Measurements from ENCODE around the gene IFI44. TPM values are rescaled to one million over a fixed set of nuclear protein-coding genes. Genes with fewer than 3 reads are reported as not detected.

The IFI44 gene
- total RNA-seq, 1 donor from 2014 or later: 5.9 TPM

DNA sequence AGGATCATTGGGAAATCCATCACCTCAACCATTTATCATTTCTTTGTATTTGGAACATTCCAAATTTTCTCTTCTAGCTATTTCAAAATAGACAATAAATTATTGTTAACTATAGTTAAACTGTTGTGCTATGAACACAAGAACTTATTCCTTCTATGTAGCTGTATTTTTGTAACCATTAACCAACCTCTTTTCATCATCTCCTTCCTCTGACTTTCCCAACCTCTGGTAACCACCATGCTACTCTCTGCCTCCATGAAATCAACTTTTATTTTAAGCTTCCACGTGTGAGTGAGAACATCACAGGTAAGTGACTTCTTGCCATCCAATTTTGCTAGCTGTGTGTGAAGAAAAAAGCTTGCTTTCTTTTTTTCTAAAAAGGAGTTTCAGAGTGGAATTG is 29.0 kb upstream of the IFI44 start:
- H3K9me3 ChIP-seq: no peaks in the 10 kb centered on the region
- H3K27ac ChIP-seq: peak overlapping the region; percentile 74 to 76
- TF ChIP-seq, protein P1, sequence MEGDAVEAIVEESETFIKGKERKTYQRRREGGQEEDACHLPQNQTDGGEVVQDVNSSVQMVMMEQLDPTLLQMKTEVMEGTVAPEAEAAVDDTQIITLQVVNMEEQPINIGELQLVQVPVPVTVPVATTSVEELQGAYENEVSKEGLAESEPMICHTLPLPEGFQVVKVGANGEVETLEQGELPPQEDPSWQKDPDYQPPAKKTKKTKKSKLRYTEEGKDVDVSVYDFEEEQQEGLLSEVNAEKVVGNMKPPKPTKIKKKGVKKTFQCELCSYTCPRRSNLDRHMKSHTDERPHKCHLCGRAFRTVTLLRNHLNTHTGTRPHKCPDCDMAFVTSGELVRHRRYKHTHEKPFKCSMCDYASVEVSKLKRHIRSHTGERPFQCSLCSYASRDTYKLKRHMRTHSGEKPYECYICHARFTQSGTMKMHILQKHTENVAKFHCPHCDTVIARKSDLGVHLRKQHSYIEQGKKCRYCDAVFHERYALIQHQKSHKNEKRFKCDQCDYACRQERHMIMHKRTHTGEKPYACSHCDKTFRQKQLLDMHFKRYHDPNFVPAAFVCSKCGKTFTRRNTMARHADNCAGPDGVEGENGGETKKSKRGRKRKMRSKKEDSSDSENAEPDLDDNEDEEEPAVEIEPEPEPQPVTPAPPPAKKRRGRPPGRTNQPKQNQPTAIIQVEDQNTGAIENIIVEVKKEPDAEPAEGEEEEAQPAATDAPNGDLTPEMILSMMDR (IDR thresholded peaks at IDR 0.05): no peak
- DNase-seq (ENCODE audit: low spot score in 2 of 2): no peak
- H3K4me3 ChIP-seq: peak overlapping the region; percentile 46 to 58
- no peaks in the 10 kb centered on the region for H3K36me3 ChIP-seq
- no peaks in the 10 kb centered on the region for H3K27me3 ChIP-seq
- intact Hi-C loops (cut with DNase I): no loop called here
- peaks cover 0 to 3% of the 10 kb centered on the region in 2 donors for H3K4me1 ChIP-seq

- H3K27me3 ChIP-seq: no peaks in the 10 kb centered on the region
- intact Hi-C loops (cut with DNase I): no loop called here
- peak overlapping the region in 1 of 2 donors; percentile 33 for H3K4me3 ChIP-seq
- H3K4me1 ChIP-seq: peaks cover 0 to 3% of the 10 kb centered on the region in 2 donors
- H3K9me3 ChIP-seq: no peaks in the 10 kb centered on the region
- TF ChIP-seq, protein P1 (IDR thresholded peaks at IDR 0.05): no peak
- DNase-seq (ENCODE audit: low spot score in 2 of 2): no peak
- no peaks in the 10 kb centered on the region for H3K36me3 ChIP-seq
- no peak overlapping the region for H3K27ac ChIP-seq
Measured at GRCh38 chr1:78622548-78622947, 27.1 kb upstream of the IFI44 start.

DNA sequence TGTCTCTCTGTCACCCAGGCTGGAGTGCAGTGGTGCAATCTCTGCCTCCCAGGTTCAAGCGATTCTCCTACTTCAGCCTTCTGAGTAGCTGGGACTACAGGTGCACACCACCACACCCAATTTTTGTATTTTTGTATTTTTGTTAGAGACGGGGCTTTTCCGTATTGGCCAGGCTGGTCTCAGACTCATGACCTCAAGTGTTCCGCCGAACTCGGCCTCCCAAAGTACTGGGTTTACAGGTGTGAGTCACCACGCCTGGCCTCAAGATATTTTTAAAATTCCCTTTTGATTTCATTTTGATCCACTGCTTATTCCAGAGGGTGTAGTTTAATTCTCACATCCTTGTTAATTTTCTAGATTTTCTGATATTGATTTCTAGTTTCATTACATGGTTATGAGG is 25.6 kb upstream of the IFI44 start:
- TF ChIP-seq, protein P1 (IDR thresholded peaks at IDR 0.05): no peak
- Histone ChIP-seq H3K9me3 (no peaks in the 10 kb centered on the region), H3K4me3 (no peak overlapping the region), H3K27me3 (no peaks in the 10 kb centered on the region), H3K27ac (no peak overlapping the region), H3K36me3 (no peaks in the 10 kb centered on the region), H3K4me1 (peaks cover 0 to 3% of the 10 kb centered on the region in 2 donors)
- no peak for DNase-seq (ENCODE audit: low spot score in 2 of 2)
- intact Hi-C loops (cut with DNase I): no loop called here

DNA sequence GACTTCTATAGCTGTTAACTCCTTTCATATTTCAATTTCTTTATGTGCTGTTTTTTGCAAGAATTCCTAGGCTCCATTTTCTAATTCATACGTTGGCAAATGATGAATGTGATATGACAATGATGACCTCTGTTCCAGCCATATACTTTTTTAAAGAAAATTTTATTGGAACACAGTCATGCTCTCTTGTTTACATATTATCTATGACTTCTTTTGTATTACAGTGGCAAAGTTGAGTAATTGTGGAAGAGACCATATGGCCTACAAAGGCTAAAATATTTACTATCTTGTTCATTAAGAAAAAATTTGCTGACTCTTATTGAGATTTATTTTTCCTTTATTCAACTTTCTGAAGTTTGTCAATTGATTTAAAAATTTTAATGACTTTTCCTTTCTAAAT is 22.3 kb upstream of the IFI44 start:
- no peak for DNase-seq (ENCODE audit: low spot score in 2 of 2)
- Histone ChIP-seq H3K36me3 (no peaks in the 10 kb centered on the region), H3K4me3 (no peak overlapping the region), H3K9me3 (no peaks in the 10 kb centered on the region), H3K4me1 (no peaks in the 10 kb centered on the region), H3K27me3 (no peaks in the 10 kb centered on the region), H3K27ac (no peak overlapping the region)
- TF ChIP-seq, protein P1 (IDR thresholded peaks at IDR 0.05): no peak
- intact Hi-C loops (cut with DNase I): no loop called here

- H3K9me3 ChIP-seq: no peaks in the 10 kb centered on the region
- no peak overlapping the region for H3K4me3 ChIP-seq
- intact Hi-C loops (cut with DNase I): no loop called here
- no peak overlapping the region for H3K27ac ChIP-seq
- DNase-seq (ENCODE audit: low spot score in 2 of 2): no peak
- no peaks in the 10 kb centered on the region for H3K27me3 ChIP-seq
- no peaks in the 10 kb centered on the region for H3K4me1 ChIP-seq
- TF ChIP-seq, protein P1 (IDR thresholded peaks at IDR 0.05): no peak
- no peaks in the 10 kb centered on the region for H3K36me3 ChIP-seq
Measured at GRCh38 chr1:78630600-78630999, 19.0 kb upstream of the IFI44 start.

DNA sequence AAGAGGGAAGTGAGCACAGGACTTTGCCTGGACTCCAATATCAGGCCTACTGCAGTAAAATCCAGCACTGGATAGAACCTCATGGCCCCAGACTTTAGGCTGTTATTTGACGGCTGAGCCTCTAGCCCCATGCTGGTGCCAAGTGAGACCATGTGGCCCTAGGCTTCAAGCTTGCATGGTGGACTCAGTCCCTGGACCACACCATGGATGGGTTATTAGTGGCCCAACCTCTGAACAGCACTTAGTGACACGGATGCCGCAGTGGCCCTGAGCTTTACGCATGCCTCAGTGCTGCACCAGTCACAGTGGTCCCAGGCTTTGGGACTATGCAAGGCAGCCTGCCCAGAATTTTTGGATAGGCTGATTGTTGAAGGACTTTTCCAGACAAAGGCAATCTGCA is 16.4 kb upstream of the IFI44 start:
- TF ChIP-seq, protein P1 (IDR thresholded peaks at IDR 0.05): no peak
- Histone ChIP-seq H3K36me3 (no peaks in the 10 kb centered on the region), H3K27me3 (no peaks in the 10 kb centered on the region), H3K4me1 (no peaks in the 10 kb centered on the region), H3K9me3 (no peaks in the 10 kb centered on the region), H3K4me3 (no peak overlapping the region), H3K27ac (no peak overlapping the region)
- intact Hi-C loops (cut with DNase I): no loop called here
- DNase-seq (ENCODE audit: low spot score in 2 of 2): no peak
